ENCODE measurements around the gene TRIM44.

DNA sequence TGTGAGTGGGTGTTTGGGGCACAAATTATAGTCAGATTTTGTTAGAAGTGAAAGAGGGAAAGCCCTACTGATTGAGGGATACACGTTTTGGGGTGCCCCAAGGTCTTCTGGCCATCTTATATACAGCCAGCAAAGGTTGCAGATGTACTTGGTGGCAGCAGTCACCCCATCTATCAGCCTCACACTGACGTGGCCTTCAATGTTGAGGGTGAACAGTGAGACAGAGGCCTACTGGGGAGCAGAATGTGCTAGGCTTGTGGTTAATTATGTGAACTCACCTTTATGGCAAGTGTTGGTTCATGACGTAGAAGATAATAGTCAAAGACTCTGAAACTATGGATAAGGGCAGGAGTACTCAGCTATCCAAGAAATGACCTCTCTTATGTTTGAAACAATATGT, 121.2 kb downstream of the TRIM44 start:
- TF ChIP-seq, protein P1, sequence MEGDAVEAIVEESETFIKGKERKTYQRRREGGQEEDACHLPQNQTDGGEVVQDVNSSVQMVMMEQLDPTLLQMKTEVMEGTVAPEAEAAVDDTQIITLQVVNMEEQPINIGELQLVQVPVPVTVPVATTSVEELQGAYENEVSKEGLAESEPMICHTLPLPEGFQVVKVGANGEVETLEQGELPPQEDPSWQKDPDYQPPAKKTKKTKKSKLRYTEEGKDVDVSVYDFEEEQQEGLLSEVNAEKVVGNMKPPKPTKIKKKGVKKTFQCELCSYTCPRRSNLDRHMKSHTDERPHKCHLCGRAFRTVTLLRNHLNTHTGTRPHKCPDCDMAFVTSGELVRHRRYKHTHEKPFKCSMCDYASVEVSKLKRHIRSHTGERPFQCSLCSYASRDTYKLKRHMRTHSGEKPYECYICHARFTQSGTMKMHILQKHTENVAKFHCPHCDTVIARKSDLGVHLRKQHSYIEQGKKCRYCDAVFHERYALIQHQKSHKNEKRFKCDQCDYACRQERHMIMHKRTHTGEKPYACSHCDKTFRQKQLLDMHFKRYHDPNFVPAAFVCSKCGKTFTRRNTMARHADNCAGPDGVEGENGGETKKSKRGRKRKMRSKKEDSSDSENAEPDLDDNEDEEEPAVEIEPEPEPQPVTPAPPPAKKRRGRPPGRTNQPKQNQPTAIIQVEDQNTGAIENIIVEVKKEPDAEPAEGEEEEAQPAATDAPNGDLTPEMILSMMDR (IDR thresholded peaks at IDR 0.05): no peak
- TF ChIP-seq MYC (IDR thresholded peaks at IDR 0.05; ENCODE audit: borderline replicate concordance, low read length) (no peak), POLR2A (IDR thresholded peaks at IDR 0.05; ENCODE audit: low read length) (no peak), EHMT2 (IDR thresholded peaks at IDR 0.05; ENCODE audit: low read depth) (no peak), RAD21 (conservative IDR thresholded peaks at IDR 0.05 in 1 of 2, IDR thresholded peaks at IDR 0.05 in 1 of 2) (no peak)
- TF ChIP-seq, protein P2, sequence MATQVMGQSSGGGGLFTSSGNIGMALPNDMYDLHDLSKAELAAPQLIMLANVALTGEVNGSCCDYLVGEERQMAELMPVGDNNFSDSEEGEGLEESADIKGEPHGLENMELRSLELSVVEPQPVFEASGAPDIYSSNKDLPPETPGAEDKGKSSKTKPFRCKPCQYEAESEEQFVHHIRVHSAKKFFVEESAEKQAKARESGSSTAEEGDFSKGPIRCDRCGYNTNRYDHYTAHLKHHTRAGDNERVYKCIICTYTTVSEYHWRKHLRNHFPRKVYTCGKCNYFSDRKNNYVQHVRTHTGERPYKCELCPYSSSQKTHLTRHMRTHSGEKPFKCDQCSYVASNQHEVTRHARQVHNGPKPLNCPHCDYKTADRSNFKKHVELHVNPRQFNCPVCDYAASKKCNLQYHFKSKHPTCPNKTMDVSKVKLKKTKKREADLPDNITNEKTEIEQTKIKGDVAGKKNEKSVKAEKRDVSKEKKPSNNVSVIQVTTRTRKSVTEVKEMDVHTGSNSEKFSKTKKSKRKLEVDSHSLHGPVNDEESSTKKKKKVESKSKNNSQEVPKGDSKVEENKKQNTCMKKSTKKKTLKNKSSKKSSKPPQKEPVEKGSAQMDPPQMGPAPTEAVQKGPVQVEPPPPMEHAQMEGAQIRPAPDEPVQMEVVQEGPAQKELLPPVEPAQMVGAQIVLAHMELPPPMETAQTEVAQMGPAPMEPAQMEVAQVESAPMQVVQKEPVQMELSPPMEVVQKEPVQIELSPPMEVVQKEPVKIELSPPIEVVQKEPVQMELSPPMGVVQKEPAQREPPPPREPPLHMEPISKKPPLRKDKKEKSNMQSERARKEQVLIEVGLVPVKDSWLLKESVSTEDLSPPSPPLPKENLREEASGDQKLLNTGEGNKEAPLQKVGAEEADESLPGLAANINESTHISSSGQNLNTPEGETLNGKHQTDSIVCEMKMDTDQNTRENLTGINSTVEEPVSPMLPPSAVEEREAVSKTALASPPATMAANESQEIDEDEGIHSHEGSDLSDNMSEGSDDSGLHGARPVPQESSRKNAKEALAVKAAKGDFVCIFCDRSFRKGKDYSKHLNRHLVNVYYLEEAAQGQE (IDR thresholded peaks at IDR 0.05): no peak

Data from A549 (cell line).